Measurements from ENCODE around the gene AHRR. TPM values are rescaled to one million over a fixed set of nuclear protein-coding genes. Genes with fewer than 3 reads are reported as not detected.

AHRR gene
- total and polyA plus RNA-seq, 7 donors: under 0.01 to 1.8 (median 1.0) TPM; not detected in 1

DNA sequence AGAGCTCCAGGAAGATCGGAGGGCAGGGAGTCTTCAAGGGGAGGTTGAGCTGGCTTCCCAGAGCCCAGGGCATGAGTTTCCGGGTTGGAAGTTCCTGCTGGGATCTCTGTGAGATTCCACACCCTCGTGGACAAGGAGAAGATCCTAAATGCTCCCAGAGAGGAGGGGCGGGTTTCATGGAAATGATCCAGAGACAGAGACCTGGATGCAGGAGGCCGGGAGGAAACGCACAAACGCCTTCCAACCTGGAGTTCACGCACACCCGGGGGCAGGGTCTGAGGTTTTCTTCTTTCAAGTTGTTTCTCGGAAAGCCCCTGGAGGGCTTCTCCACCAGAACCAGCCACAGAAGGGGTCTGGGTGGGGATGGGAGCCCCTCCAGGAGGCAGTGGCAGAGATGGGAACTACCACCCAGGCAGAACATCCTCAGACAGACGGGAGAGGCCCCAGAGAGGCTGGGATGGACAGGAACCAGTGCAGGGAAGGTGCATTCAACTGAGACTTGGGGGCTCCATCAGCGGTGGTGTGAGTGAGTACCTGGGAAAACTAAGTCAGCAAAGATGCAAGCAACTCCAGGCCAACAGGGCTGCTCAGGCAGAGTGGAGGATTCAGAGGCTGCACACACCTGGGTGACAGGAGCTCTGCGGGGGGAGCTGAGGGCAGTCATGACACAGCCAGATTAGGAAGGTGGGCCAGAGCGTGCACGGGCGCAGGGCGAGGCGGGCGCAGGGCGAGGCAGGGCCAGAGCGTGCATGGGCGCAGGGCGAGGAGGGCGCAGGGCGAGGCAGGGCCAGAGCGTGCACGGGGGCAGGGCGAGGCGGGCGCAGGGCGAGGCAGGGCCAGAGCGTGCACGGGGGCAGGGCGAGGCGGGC, 69.3 kb downstream of the AHRR start:
- Histone ChIP-seq H3K27ac (no peak overlapping the region), H3K4me3 (no peak overlapping the region), H3K27me3 (peaks cover 0 to 14% (median 0%) of the 10 kb centered on the region in 3 donors), H3K9me3 (no peaks in the 10 kb centered on the region), H3K4me1 (no peaks in the 10 kb centered on the region), H3K36me3 (no peaks in the 10 kb centered on the region)
- TF ChIP-seq EP300 (IDR thresholded peaks at IDR 0.05) (no peak), POLR2AphosphoS5 (IDR thresholded peaks at IDR 0.05) (no peak), POLR2A (IDR thresholded peaks at IDR 0.05) (no peak)
- TF ChIP-seq, protein P1, sequence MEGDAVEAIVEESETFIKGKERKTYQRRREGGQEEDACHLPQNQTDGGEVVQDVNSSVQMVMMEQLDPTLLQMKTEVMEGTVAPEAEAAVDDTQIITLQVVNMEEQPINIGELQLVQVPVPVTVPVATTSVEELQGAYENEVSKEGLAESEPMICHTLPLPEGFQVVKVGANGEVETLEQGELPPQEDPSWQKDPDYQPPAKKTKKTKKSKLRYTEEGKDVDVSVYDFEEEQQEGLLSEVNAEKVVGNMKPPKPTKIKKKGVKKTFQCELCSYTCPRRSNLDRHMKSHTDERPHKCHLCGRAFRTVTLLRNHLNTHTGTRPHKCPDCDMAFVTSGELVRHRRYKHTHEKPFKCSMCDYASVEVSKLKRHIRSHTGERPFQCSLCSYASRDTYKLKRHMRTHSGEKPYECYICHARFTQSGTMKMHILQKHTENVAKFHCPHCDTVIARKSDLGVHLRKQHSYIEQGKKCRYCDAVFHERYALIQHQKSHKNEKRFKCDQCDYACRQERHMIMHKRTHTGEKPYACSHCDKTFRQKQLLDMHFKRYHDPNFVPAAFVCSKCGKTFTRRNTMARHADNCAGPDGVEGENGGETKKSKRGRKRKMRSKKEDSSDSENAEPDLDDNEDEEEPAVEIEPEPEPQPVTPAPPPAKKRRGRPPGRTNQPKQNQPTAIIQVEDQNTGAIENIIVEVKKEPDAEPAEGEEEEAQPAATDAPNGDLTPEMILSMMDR (IDR thresholded peaks at IDR 0.05): no peak
- intact Hi-C loops (cut with DNase I): no loop called here
- 20 to 77% methylated on average over 35 of the region's 35 CpGs for WGBS, 2 donors
- no peak for DNase-seq

DNA sequence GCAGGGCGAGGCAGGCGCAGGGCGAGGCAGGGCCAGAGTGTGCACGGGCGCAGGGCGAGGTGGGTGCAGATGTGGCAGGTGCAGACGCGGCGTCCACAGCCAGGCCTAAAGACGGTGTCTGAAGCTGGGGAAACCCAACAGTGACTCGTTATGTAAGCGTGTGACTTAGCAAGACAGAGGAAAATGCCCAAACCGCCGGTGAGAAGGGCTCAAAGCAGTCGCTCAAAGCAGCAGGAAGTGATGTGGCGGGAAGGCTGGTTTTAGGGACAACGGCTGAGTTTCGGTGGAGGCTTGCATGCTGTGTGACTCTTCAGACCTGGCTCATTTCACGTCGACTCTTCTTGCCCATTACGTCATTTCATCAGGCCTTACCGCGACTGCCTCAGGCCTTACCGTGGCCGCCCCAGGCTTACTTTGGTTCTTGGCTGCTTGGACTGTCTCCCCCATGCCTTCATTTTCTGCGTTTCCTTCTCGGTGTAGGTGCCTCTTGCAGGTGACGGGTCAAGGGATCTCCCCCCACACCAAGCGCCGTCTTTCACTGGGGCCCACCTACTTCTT, 71.0 kb downstream of the AHRR start:
- no peaks in the 10 kb centered on the region for H3K9me3 ChIP-seq
- no peak overlapping the region for H3K27ac ChIP-seq
- TF ChIP-seq, protein P1 (IDR thresholded peaks at IDR 0.05): no peak
- TF ChIP-seq POLR2A (IDR thresholded peaks at IDR 0.05) (no peak), POLR2AphosphoS5 (IDR thresholded peaks at IDR 0.05) (no peak), EP300 (IDR thresholded peaks at IDR 0.05) (no peak)
- no peak overlapping the region for H3K4me3 ChIP-seq
- no peak for DNase-seq
- intact Hi-C loops (cut with DNase I): no loop called here
- peaks cover 0 to 13% (median 0%) of the 10 kb centered on the region in 3 donors for H3K27me3 ChIP-seq
- 37 to 58% methylated on average over 30 of the region's 30 CpGs for WGBS, 2 donors
- no peaks in the 10 kb centered on the region for H3K36me3 ChIP-seq
- no peaks in the 10 kb centered on the region for H3K4me1 ChIP-seq

DNA sequence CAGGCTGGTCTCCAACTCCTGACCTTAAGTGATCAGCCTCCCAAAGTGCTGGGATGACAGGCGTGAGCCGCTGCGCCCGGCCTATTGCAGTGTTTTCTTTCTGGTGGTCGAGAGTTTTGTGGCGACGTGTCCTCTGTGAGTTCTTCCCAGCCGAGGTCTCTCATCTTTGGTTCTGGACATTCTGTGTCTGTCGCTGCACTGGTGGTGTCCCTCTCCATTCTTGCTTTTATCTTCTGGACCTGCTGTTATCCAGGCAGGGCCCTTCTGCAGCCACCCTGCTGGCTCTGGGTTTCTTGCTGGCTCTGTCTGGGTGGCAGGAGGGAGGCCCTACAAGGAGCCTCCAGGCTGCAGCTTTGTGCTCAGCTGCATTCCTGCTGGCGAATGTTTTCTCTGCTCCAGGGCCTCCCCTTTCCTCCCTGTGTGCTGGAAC, 72.3 kb downstream of the AHRR start:
- no peak for DNase-seq
- intact Hi-C loops (cut with DNase I): no loop called here
- WGBS, 2 donors: 87 to 89% methylated on average over 10 of the region's 10 CpGs

DNA sequence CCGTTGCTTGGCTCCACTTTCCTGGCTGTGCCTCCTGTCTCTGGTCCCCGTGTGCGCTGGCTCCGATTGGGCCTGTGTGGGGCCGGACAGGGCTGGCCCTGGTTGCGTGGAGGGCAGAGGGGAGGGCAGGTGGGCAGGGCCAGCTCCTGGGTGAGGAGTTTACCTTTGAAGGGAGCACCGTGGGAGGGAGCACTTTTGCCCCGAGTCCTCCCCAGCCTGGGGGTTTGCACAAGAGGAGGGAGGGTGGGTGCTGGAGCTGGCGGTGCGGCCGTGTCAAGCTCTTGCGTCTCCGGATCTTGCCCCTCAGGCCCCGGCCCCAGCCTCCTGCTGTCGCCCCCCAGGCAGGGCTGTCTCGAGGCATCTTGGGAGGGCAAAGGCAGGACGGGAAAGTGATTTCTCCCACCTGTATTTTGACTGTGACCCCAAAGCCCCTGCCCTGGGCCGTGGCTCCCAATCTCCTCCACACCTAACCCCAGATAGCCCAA, 73.2 kb downstream of the AHRR start:
- H3K9me3 ChIP-seq: no peaks in the 10 kb centered on the region
- no peak for TF ChIP-seq POLR2A (IDR thresholded peaks at IDR 0.05)
- peaks cover 0 to 14% (median 0%) of the 10 kb centered on the region in 3 donors for H3K27me3 ChIP-seq
- intact Hi-C loops (cut with DNase I): no loop called here
- H3K4me3 ChIP-seq: no peak overlapping the region
- peaks cover 0 to 8% (median 4%) of the 10 kb centered on the region in 4 donors for H3K4me1 ChIP-seq
- peak overlapping the region in 1 of 4 donors; percentile 10 for H3K27ac ChIP-seq
- no peaks in the 10 kb centered on the region for H3K36me3 ChIP-seq
- DNase-seq: peak; percentile 56
- WGBS, 2 donors: 85 to 92% methylated on average over 18 of the region's 18 CpGs

More for the DNA sequence above, 72.3 kb downstream of the AHRR start:
- Histone ChIP-seq H3K9me3 (no peaks in the 10 kb centered on the region), H3K27ac (no peak overlapping the region), H3K36me3 (no peaks in the 10 kb centered on the region), H3K4me3 (no peak overlapping the region), H3K4me1 (no peaks in the 10 kb centered on the region), H3K27me3 (peaks cover 0 to 9% (median 0%) of the 10 kb centered on the region in 3 donors)
- TF ChIP-seq, protein P1 (IDR thresholded peaks at IDR 0.05): no peak
- no peak for TF ChIP-seq POLR2AphosphoS5 (IDR thresholded peaks at IDR 0.05)
- no peak for TF ChIP-seq POLR2A (IDR thresholded peaks at IDR 0.05)
- no peak for TF ChIP-seq EP300 (IDR thresholded peaks at IDR 0.05)

All from sigmoid colon (tissue), 7 donors.